BJ (cell line): ENCODE results near the gene RNF43. TPM values are rescaled to one million over a fixed set of nuclear protein-coding genes. Genes with fewer than 3 reads are reported as not detected.

Source experiments
- CTCF ChIA-PET: fragments of 350-600 bp; formaldehyde crosslinking; extraction: SDS; loops from one replicate; lab custom pipeline; 2021; ENCODE audit warnings: antibody characterized with exemption, inconsistent platforms; lab: Yijun Ruan, JAX
- POLR2A ChIA-PET: fragments of 300-600 bp; sonication (Branson Sonifier 250); formaldehyde crosslinking; extraction: SDS; loops from one replicate; lab custom pipeline; 2021; ENCODE audit warnings: antibody characterized with exemption; lab: Charles Lee
- DNase-seq: peaks from one replicate; pipeline ENCODE4 v3.0.0-alpha.2; 2011; ENCODE audit warnings: low read depth
- H3K27me3 ChIP-seq: 2 replicates; pipeline ENCODE4 v1.6.0; 2011; ENCODE audit warnings: low read length; ENCODE audit not compliant: control insufficient read depth, insufficient read depth
- H3K36me3 ChIP-seq: 2 replicates; pipeline ENCODE4 v1.5.1; 2011; ENCODE audit warnings: low read length; ENCODE audit not compliant: control insufficient read depth, insufficient read depth
- H3K4me3 ChIP-seq: 2 replicates; pipeline ENCODE4 v1.5.1; 2011; ENCODE audit warnings: low read depth, mild to moderate bottlenecking, control low read depth, low read length
- polyA plus RNA-seq: library from polyadenylated mRNA; depleted of rRNA; stranded (reverse); fragments of >200 nt; gene quantifications from 2 replicates; pipeline ENCODE4 v1.2.3, GENCODE V29; 2011
- TF ChIP-seq, protein P1 (sequence below): IDR thresholded peaks from 2 replicates; pipeline ENCODE4 v1.5.1; 2011; ENCODE audit warnings: low read depth, mild to moderate bottlenecking, control low read depth, inconsistent platforms, low read length, moderate library complexity; ENCODE audit not compliant: insufficient read depth

Gene RNF43
- polyA plus RNA-seq, 1 experiment: not detected

DNA sequence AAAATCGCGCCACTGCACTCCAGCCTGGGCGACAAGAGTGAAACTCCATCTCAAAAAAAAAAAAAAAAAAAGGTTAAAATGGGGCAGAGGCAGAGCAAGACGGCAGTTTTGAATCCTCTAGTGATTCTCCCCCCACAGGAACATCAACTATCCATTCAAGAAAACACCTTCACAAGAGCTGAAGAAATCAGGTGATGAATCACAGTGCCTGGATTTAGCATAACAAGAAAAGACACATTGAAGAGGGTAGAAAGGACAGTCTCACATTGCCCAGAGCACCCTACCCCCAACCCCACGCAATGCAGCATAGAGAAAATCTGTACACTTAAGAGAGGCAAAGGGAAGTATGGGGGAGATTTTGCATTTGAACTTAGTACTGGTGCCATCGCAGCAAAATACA is 28.8 kb upstream of the RNF43 start:
- Histone ChIP-seq H3K36me3 (no peaks in the 10 kb centered on the region), H3K4me3 (no peak overlapping the region), H3K27me3 (peaks cover 2% of the 10 kb centered on the region; the same call in 1 of the 2 replicates)
- POLR2A ChIA-PET: no interaction called here
- CTCF ChIA-PET: interaction anchor here (1.2 to 4.4 kb wide), 4 partner anchors 124 to 246 kb away, joined by 4 to 55 read pairs (median 14); no protein-coding TSS in a partner anchor
- TF ChIP-seq, protein P1, sequence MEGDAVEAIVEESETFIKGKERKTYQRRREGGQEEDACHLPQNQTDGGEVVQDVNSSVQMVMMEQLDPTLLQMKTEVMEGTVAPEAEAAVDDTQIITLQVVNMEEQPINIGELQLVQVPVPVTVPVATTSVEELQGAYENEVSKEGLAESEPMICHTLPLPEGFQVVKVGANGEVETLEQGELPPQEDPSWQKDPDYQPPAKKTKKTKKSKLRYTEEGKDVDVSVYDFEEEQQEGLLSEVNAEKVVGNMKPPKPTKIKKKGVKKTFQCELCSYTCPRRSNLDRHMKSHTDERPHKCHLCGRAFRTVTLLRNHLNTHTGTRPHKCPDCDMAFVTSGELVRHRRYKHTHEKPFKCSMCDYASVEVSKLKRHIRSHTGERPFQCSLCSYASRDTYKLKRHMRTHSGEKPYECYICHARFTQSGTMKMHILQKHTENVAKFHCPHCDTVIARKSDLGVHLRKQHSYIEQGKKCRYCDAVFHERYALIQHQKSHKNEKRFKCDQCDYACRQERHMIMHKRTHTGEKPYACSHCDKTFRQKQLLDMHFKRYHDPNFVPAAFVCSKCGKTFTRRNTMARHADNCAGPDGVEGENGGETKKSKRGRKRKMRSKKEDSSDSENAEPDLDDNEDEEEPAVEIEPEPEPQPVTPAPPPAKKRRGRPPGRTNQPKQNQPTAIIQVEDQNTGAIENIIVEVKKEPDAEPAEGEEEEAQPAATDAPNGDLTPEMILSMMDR: no peak
- no peak for DNase-seq

GRCh38 chr17:58436805-58437239 is 19.5 kb upstream of the RNF43 start:
- no peak for DNase-seq
- Histone ChIP-seq H3K36me3 (no peaks in the 10 kb centered on the region), H3K4me3 (no peak overlapping the region), H3K27me3 (no peaks in the 10 kb centered on the region)
- ChIA-PET CTCF (interaction anchor here (1.2 to 1.9 kb wide), 3 partner anchors 120 to 139 kb away, joined by 3 to 11 read pairs (median 6); no protein-coding TSS in a partner anchor), POLR2A (no interaction called here)
- TF ChIP-seq, protein P1: no peak

- CTCF ChIA-PET: interaction anchor here (1.5 to 1.9 kb wide), 2 partner anchors 19 to 119 kb away, joined by 5 to 11 read pairs; partner anchors contain the start of gene RNF43
- TF ChIP-seq, protein P1: no peak
- no peak for DNase-seq
- POLR2A ChIA-PET: no interaction called here
- H3K4me3 ChIP-seq: no peak overlapping the region
- H3K27me3 ChIP-seq: no peaks in the 10 kb centered on the region
- no peaks in the 10 kb centered on the region for H3K36me3 ChIP-seq
These were observed 18.9 kb upstream of the RNF43 start for GRCh38 chr17:58436245-58436644.

GRCh38 chr17:58432806-58433573 is 15.7 kb upstream of the RNF43 start:
- ChIA-PET POLR2A (no interaction called here), CTCF (interaction anchor here (1.2 to 1.4 kb wide), 2 partner anchors 15 to 115 kb away, joined by 3 to 5 read pairs; partner anchors contain the start of gene RNF43)
- H3K36me3 ChIP-seq: no peaks in the 10 kb centered on the region
- H3K27me3 ChIP-seq: no peaks in the 10 kb centered on the region
- DNase-seq: no peak
- TF ChIP-seq, protein P1: no peak
- H3K4me3 ChIP-seq: no peak overlapping the region

DNA sequence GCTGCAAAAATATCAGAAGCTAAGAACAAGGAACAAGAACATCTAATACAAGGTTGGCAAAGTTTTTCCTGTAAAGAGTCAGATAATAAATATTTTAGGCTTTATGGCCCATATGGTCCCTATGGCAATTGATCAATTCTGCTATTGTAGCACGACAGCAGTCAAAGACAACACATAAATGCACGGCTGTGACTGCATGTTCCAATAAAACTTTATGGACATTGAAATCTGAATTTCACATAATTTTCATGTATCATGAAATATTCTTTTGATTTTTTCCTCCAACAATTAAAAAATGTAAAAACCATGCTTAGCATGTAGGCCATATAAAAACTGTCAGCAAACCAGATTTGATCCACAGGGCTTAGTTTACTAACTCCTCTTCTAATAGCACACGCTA is 10.5 kb upstream of the RNF43 start:
- Histone ChIP-seq H3K4me3 (no peak overlapping the region), H3K27me3 (no peaks in the 10 kb centered on the region), H3K36me3 (no peaks in the 10 kb centered on the region)
- TF ChIP-seq, protein P1: no peak
- CTCF ChIA-PET: interaction anchor here (2.6 kb wide), 1 partner anchor 110 kb away, joined by 15 read pairs; no protein-coding TSS in a partner anchor
- POLR2A ChIA-PET: no interaction called here
- DNase-seq: no peak
